Activated T-cell treated with anti-CD3 and anti-CD28 coated beads, Interleukin-2, amount 50 U/mL, for 72 hours (primary cell): ENCODE results near the gene NCOA1. TPM values are rescaled to one million over a fixed set of nuclear protein-coding genes. Genes with fewer than 3 reads are reported as not detected.
"Not testable (repeated sequence)": the region's sequence is repeated elsewhere in the genome, so short reads cannot be mapped to it uniquely, and the experiment has no call there.

Experiments
- ATAC-seq, 2 donors: fragments of 150-1000 bp; cut with Tn5 transposase; replicated peaks in 1 of 2; 2 replicates each; pipeline ENCODE4 v1.10.0; 2021; ENCODE audit warnings: moderate library complexity in 2 of 2, mild to moderate bottlenecking in 1 of 2
- DNase-seq, 2 donors: peaks; one replicate each; pipeline ENCODE4 v3.0.0; 2021 to 2022; ENCODE audit warnings: mixed read lengths in 1 of 2
- H3K27ac Mint-ChIP-seq: one replicate; pipeline ENCODE4 v1.8.0; 2022; ENCODE audit warnings: mild to moderate bottlenecking, moderate library complexity, mixed read lengths
- H3K27me3 Mint-ChIP-seq: one replicate; pipeline ENCODE4 v1.8.0; 2022; ENCODE audit warnings: low read depth, mixed read lengths
- H3K36me3 Mint-ChIP-seq, 2 donors: one replicate each; pipeline ENCODE4 v1.8.0; 2022; ENCODE audit warnings: mixed read lengths in 2 of 2, mild to moderate bottlenecking in 1 of 2; ENCODE audit not compliant: insufficient read depth in 2 of 2
- H3K4me1 Mint-ChIP-seq: one replicate; pipeline ENCODE4 v1.8.0; 2022; ENCODE audit warnings: low read depth, mixed read lengths
- H3K4me3 Mint-ChIP-seq, 2 donors: one replicate each; pipeline ENCODE4 v1.8.0; 2022; ENCODE audit warnings: mild to moderate bottlenecking in 2 of 2, mixed read lengths in 2 of 2, moderate library complexity in 2 of 2
- H3K9me3 Mint-ChIP-seq, 2 donors: one replicate each; pipeline ENCODE4 v1.8.0; 2022; ENCODE audit warnings: mixed read lengths in 2 of 2
- total RNA-seq, 2 donors: library from RNA; stranded (reverse); gene quantifications; one replicate each; pipeline ENCODE4 v1.2.3, GENCODE V29; 2022

The NCOA1 gene
- total RNA-seq, 2 donors from 2014 or later = 29.8 to 32.7 TPM

DNA sequence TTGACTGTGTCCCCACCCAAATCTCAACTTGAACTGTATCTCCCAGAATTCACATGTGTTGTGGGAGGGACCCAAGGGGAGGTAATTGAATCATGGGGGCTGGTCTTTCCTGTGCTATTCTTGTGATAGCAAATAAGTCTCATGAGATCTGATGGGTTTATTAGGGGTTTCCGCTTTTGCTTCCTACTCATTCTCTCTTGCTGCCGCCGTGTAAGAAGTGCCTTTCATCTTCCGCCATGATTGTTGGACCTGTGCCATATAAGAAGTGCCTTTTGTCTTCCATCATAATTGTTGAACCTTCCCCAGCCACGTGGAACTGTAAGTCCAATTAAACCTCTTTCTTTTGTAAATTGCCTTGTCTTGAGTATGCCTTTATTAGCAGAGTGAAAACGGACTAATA lies 6.4 kb upstream of the NCOA1 start:
- not testable (repeated sequence) for H3K27ac Mint-ChIP-seq, H3K9me3 Mint-ChIP-seq, DNase-seq, H3K36me3 Mint-ChIP-seq, ATAC-seq, H3K27me3 Mint-ChIP-seq, H3K4me3 Mint-ChIP-seq
- peaks cover 14% of the 10 kb centered on the region for H3K4me1 Mint-ChIP-seq

GRCh38 chr2:24485197-24485596 lies 5.9 kb upstream of the NCOA1 start:
- H3K36me3 Mint-ChIP-seq = no peaks in the 10 kb centered on the region
- peaks cover 19% of the 10 kb centered on the region for H3K4me1 Mint-ChIP-seq
- peaks cover 6% of the 10 kb centered on the region for H3K27me3 Mint-ChIP-seq
- no peak for ATAC-seq
- peaks cover 0 to 3% of the 10 kb centered on the region in 2 donors for H3K9me3 Mint-ChIP-seq
- DNase-seq = no peak
- H3K4me3 Mint-ChIP-seq = no peak overlapping the region
- no peak overlapping the region for H3K27ac Mint-ChIP-seq

DNA sequence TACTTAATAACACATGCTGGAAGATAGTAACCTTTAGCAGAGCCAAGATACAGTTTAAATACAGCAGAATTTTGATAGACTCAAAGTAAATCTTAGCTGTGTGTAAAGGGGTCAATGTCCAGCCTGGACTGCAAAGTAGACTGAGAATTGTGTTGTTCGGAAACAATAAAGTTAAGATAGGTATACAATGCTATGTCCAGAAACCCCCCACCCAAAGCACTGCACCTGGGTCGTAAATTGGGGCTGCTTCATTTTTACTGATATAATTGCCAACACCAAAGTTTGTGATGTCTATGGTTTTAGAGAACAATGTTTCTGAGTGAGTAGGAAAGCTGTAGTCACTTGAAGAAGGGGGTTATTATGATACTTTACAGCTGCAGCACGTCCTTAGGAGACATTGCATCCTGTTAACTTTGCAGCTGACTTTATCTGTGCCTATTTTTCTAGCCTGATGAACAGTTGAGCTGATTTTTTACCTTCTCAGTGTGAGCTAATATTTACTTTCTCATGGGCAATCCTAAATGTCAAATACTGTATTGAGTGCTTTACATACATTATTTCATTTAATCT lies 4.3 kb upstream of the NCOA1 start:
- peaks cover under 1% of the 10 kb centered on the region for H3K27me3 Mint-ChIP-seq

GRCh38 chr2:24489465-24490180 lies 1.4 kb upstream of the NCOA1 start:
- DNase-seq (peak in 1 of 2 donors; percentile 9), ATAC-seq (no peak)
- Mint-ChIP-seq H3K27ac (peak overlapping the region; percentile 99), H3K9me3 (no peaks in the 10 kb centered on the region), H3K27me3 (no peaks in the 10 kb centered on the region), H3K4me1 (peaks cover 50% of the 10 kb centered on the region), H3K4me3 (peak overlapping the region; percentile 91), H3K36me3 (no peaks in the 10 kb centered on the region)

More for the DNA sequence above, 4.3 kb upstream of the NCOA1 start:
- Mint-ChIP-seq H3K36me3 (no peaks in the 10 kb centered on the region), H3K4me3 (no peak overlapping the region), H3K4me1 (peaks cover 24% of the 10 kb centered on the region), H3K27ac (no peak overlapping the region), H3K9me3 (peaks cover 0 to 2% of the 10 kb centered on the region in 2 donors)
- ATAC-seq (no peak), DNase-seq (no peak)

DNA sequence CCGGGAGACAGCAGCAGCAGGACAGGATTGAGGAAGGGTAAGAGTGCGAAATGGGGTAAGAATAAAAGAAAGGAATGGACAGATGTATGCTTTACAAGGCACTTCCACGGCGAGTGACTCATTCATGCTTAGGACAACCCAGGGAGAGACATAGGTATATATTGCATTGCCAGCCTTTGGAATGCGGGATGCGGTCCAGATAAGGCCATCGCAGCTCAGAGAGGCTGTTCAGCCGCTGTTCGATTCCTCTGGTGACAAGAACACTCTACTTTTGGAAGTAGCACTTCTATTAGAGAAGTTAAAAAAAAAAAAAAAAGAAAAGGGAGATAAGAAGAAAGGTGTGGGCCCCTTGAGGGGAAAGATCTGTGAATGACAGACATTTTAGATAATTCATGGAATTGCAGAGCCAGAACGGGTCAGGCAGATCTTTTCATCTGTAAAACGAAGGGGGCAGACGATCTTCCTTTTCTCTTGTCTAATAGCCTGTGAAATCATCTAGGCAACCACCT lies 819 bp upstream of the NCOA1 start:
- no peaks in the 10 kb centered on the region for H3K9me3 Mint-ChIP-seq
- no peak for ATAC-seq
- no peaks in the 10 kb centered on the region for H3K36me3 Mint-ChIP-seq
- no peaks in the 10 kb centered on the region for H3K27me3 Mint-ChIP-seq
- peak in 1 of 2 donors; percentile 9 for DNase-seq
- H3K4me1 Mint-ChIP-seq = peaks cover 50% of the 10 kb centered on the region
- peak overlapping the region; percentile 91 for H3K4me3 Mint-ChIP-seq
- peak overlapping the region; percentile 99 for H3K27ac Mint-ChIP-seq

GRCh38 chr2:24491542-24492420 lies 727 bp downstream of the NCOA1 start:
- peak; percentile 45 to 50 for ATAC-seq
- H3K36me3 Mint-ChIP-seq = no peaks in the 10 kb centered on the region
- peak overlapping the region; percentile 47 for H3K27ac Mint-ChIP-seq
- peak; percentile 65 for DNase-seq
- H3K27me3 Mint-ChIP-seq = no peaks in the 10 kb centered on the region
- H3K4me3 Mint-ChIP-seq = peak overlapping the region; percentile 81 to 88
- peaks cover 64% of the 10 kb centered on the region for H3K4me1 Mint-ChIP-seq
- no peaks in the 10 kb centered on the region for H3K9me3 Mint-ChIP-seq

DNA sequence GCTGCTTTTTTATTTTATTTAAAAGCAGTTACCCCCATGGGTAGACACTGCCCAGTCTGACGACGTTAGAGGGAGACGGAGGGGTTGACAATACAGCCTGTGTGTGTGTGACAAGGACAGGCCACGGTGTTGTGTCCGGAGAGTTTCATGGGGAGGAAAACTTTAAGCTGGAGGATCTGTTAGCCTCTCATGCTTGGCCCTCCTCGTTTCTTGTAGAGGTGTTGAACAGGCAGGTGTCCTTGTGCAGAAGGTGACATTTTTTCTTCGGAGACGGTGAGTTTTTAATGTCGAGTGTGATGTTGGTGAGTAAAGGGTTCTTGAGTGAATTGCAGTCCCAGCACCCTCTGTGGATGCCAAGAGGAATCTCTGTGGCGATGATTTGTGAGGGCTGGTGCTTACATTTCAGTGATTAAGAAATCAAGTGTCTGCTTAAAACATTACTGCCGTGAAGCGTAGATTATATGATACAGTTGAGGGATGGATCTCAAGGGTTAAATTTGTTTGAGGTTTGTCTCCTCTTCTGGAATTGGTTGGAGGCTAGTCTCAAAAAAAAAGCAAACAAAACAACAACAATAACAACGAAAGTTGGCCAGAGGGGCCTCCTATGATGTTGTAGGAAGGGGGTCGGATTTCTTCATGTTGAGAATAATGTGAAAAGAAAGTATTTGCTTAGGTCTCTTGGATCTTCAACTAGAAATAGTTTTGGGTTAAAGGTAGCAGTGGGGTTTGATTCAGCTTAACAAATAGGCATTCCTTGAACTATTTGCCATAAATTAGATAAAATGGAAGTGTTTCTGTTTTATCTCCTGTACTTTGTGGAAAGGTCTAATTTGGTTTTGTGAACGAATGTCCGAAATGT lies 1.6 kb downstream of the NCOA1 start:
- peaks cover 65% of the 10 kb centered on the region for H3K4me1 Mint-ChIP-seq
- DNase-seq = no peak
- no peaks in the 10 kb centered on the region for H3K27me3 Mint-ChIP-seq
- no peaks in the 10 kb centered on the region for H3K9me3 Mint-ChIP-seq
- peak overlapping the region; percentile 47 for H3K27ac Mint-ChIP-seq
- no peaks in the 10 kb centered on the region for H3K36me3 Mint-ChIP-seq
- peak overlapping the region; percentile 81 to 88 for H3K4me3 Mint-ChIP-seq
- no peak for ATAC-seq

- ATAC-seq = no peak
- no peaks in the 10 kb centered on the region for H3K9me3 Mint-ChIP-seq
- DNase-seq = no peak
- H3K27me3 Mint-ChIP-seq = no peaks in the 10 kb centered on the region
- H3K4me3 Mint-ChIP-seq = peak overlapping the region; percentile 81 to 88
- H3K36me3 Mint-ChIP-seq = no peaks in the 10 kb centered on the region
- H3K27ac Mint-ChIP-seq = peak overlapping the region; percentile 47
- peaks cover 70% of the 10 kb centered on the region for H3K4me1 Mint-ChIP-seq
Measured at GRCh38 chr2:24493713-24494112, 2.7 kb downstream of the NCOA1 start.

DNA sequence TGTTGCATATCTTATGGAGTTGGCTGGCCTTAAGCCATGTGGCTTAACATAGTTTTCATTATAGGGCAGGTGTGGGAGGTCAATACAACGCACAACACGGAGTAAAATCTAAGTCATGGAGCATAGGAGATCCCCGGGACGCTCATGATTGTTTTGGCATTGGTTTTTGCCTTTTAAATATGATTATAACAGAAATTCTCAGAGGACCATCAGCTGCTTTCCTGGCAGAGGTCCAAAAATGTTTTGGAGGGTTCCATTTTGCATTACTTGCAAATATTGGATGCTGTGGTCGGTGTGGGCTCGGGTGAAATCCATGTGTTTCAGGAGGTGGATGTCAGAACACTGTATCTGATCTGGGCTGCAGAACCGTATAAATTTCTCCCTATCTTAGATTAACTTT lies 3.4 kb downstream of the NCOA1 start:
- Mint-ChIP-seq H3K36me3 (no peaks in the 10 kb centered on the region), H3K27ac (no peak overlapping the region), H3K27me3 (no peaks in the 10 kb centered on the region), H3K9me3 (no peaks in the 10 kb centered on the region), H3K4me1 (peaks cover 67% of the 10 kb centered on the region), H3K4me3 (no peak overlapping the region)
- ATAC-seq = no peak
- DNase-seq = no peak

DNA sequence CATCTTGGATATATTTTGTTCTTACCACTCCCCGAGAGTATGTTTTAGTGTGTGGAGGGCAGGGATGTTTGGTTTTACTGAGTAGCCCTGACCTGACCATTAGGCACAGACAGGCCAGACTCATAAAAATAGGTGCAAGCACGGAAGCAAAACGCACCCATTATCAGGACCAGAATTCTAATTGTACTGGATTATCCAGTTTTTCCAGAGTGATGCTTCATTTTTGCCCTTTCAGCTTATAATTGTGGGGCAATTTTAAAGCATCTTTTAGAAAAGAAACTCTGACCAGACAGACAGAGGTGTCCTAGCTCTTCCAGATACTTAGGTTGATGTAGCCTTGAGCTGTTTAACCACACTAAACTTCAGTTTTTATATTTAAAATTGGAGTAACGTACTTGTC lies 4.4 kb downstream of the NCOA1 start:
- Mint-ChIP-seq H3K27ac (no peak overlapping the region), H3K36me3 (no peaks in the 10 kb centered on the region), H3K4me3 (no peak overlapping the region), H3K9me3 (no peaks in the 10 kb centered on the region), H3K4me1 (peaks cover 60% of the 10 kb centered on the region), H3K27me3 (no peaks in the 10 kb centered on the region)
- ATAC-seq (no peak), DNase-seq (no peak)

GRCh38 chr2:24496959-24497358 lies 5.9 kb downstream of the NCOA1 start:
- Mint-ChIP-seq H3K27me3 (no peaks in the 10 kb centered on the region), H3K36me3 (no peaks in the 10 kb centered on the region), H3K27ac (no peak overlapping the region), H3K4me3 (no peak overlapping the region), H3K4me1 (peaks cover 57% of the 10 kb centered on the region), H3K9me3 (no peaks in the 10 kb centered on the region)
- DNase-seq = no peak
- no peak for ATAC-seq

GRCh38 chr2:24497685-24498084 lies 6.6 kb downstream of the NCOA1 start:
- ATAC-seq (no peak), DNase-seq (no peak)
- Mint-ChIP-seq H3K4me3 (no peak overlapping the region), H3K27ac (peak overlapping the region; percentile 19), H3K36me3 (no peaks in the 10 kb centered on the region), H3K4me1 (peaks cover 54% of the 10 kb centered on the region), H3K9me3 (no peaks in the 10 kb centered on the region), H3K27me3 (no peaks in the 10 kb centered on the region)
